ENCODE data around the gene HYI. TPM values are rescaled to one million over a fixed set of nuclear protein-coding genes. Genes with fewer than 3 reads are reported as not detected.

Gene HYI
- total RNA-seq, 1 donor from 2014 or later: 36.0 TPM

- Mint-ChIP-seq H3K27me3 (no peaks in the 10 kb centered on the region), H3K9me3 (no peaks in the 10 kb centered on the region)
- no peak for TF ChIP-seq CTCF (conservative IDR thresholded peaks at IDR 0.05)
These were observed 51.5 kb downstream of the HYI start for GRCh38 chr1:43402089-43402865.

More at GRCh38 chr1:43402089-43402865, 51.5 kb downstream of the HYI start:
- Mint-ChIP-seq H3K4me3 (no peak overlapping the region), H3K4me1 (ENCODE audit: unreplicated experiment) (peaks cover 9% of the 10 kb centered on the region), H3K36me3 (peaks cover 41% of the 10 kb centered on the region), H3K27ac (no peak overlapping the region)
- no peak for DNase-seq (ENCODE audit: extremely low spot score, unreplicated experiment)

Small RNAs within 50 kb of the gene (microRNA-seq; reads per million reads assigned to microRNA genes)
- gene MIR6735: not detected

Other genes with a start within 250 kb of the HYI start
- gene TMEM125, start 183.9 kb downstream of the HYI start, total RNA-seq (ENCODE audit: low replicate concordance): 19.8 and 51.7 TPM in 2 replicates
- gene C1orf210, start 168.3 kb downstream of the HYI start, total RNA-seq (ENCODE audit: low replicate concordance): 9.9 and 17.2 TPM in 2 replicates
- gene TIE1, start 152.9 kb downstream of the HYI start, total RNA-seq (ENCODE audit: low replicate concordance): 1.3 TPM in 1 of 2 replicates, not detected in the other
- gene MPL, start 116.1 kb downstream of the HYI start, total RNA-seq (ENCODE audit: low replicate concordance): not detected in 2 replicates
- gene CDC20, start 95.0 kb downstream of the HYI start, total RNA-seq (ENCODE audit: low replicate concordance): 33.9 and 114 TPM in 2 replicates
- 52.2 and 124 TPM in 2 replicates for gene ELOVL1, start 85.9 kb downstream of the HYI start, total RNA-seq (ENCODE audit: low replicate concordance)
- 37.2 and 48.1 TPM in 2 replicates for gene MED8, start 64.1 kb downstream of the HYI start, total RNA-seq (ENCODE audit: low replicate concordance)
- 45.8 and 65.7 TPM in 2 replicates for gene SZT2, start 64.0 kb downstream of the HYI start, total RNA-seq (ENCODE audit: low replicate concordance)
- 260 and 507 TPM in 2 replicates for gene PTPRF, start 77.0 kb upstream of the HYI start, total RNA-seq (ENCODE audit: low replicate concordance)
- gene KDM4A, start 196.2 kb upstream of the HYI start, total RNA-seq (ENCODE audit: low replicate concordance): 55.3 and 67.8 TPM in 2 replicates